WTC11 (cell line): Measurements from ENCODE around the gene KANSL3. TPM values are rescaled to one million over a fixed set of nuclear protein-coding genes. Genes with fewer than 3 reads are reported as not detected.

Experiments used
- CREB1 ChIP-seq: sonication (generic); formaldehyde crosslinking; IDR thresholded peaks from 2 replicates; pipeline ENCODE4 v1.8.0; 2023; ENCODE audit warnings: mild to moderate bottlenecking, missing genetic modification reagents
- E2F5 ChIP-seq: sonication (generic); formaldehyde crosslinking; IDR thresholded peaks from 2 replicates; pipeline ENCODE4 v1.8.1; 2022; ENCODE audit warnings: mild to moderate bottlenecking, moderate library complexity, missing genetic modification reagents
- FOXP1 ChIP-seq: sonication (generic); formaldehyde crosslinking; IDR thresholded peaks from 2 replicates; pipeline ENCODE4 v1.8.0; 2022; ENCODE audit warnings: missing genetic modification reagents, mild to moderate bottlenecking, moderate library complexity, borderline replicate concordance
- GABPB1 ChIP-seq: sonication (generic); formaldehyde crosslinking; IDR thresholded peaks from 2 replicates; pipeline ENCODE4 v1.8.1; 2023; ENCODE audit warnings: mild to moderate bottlenecking, missing genetic modification reagents
- GTF2I ChIP-seq: fragments of 250-450 bp; sonication (Bioruptor Pico); conservative IDR thresholded peaks from 2 replicates; pipeline ENCODE4 v1.4.0; 2021; ENCODE audit warnings: mild to moderate bottlenecking
- HMGA2 ChIP-seq: fragments of 250-450 bp; sonication (Bioruptor Pico); IDR thresholded peaks from 2 replicates; pipeline ENCODE4 v1.4.0; 2021; ENCODE audit warnings: mild to moderate bottlenecking, moderate library complexity
- JAZF1 ChIP-seq: fragments of 250-450 bp; sonication (Bioruptor Pico); IDR thresholded peaks from 2 replicates; pipeline ENCODE4 v1.9.0; 2021; ENCODE audit warnings: moderate library complexity, mild to moderate bottlenecking, inconsistent platforms
- NR3C1 ChIP-seq: sonication (generic); formaldehyde crosslinking; conservative IDR thresholded peaks from 2 replicates; pipeline ENCODE4 v1.8.1; 2023; ENCODE audit warnings: low read depth, mild to moderate bottlenecking, missing genetic modification reagents
- PRDM15 ChIP-seq: sonication (generic); formaldehyde crosslinking; IDR thresholded peaks from 2 replicates; pipeline ENCODE4 v1.8.0; 2022; ENCODE audit warnings: missing genetic modification reagents
- PREB ChIP-seq: sonication (generic); formaldehyde crosslinking; IDR thresholded peaks from 2 replicates; pipeline ENCODE4 v1.8.1; 2022; ENCODE audit warnings: mild to moderate bottlenecking, missing genetic modification reagents, moderate library complexity, borderline replicate concordance
- TCF7 ChIP-seq: sonication (generic); formaldehyde crosslinking; IDR thresholded peaks from 2 replicates; pipeline ENCODE4 v1.8.0; 2022; ENCODE audit warnings: mild to moderate bottlenecking, low read depth, missing genetic modification reagents, moderate library complexity
- TEAD1 ChIP-seq: sonication (generic); formaldehyde crosslinking; IDR thresholded peaks from 2 replicates; pipeline ENCODE4 v1.8.0; 2022; ENCODE audit warnings: mild to moderate bottlenecking, missing genetic modification reagents
- TP53 ChIP-seq: sonication (generic); formaldehyde crosslinking; IDR thresholded peaks from 2 replicates; pipeline ENCODE4 v1.8.1; 2023; ENCODE audit warnings: mild to moderate bottlenecking, missing genetic modification reagents
- ZBTB21 ChIP-seq: sonication (generic); formaldehyde crosslinking; IDR thresholded peaks from 2 replicates; pipeline ENCODE4 v1.8.1; 2023; ENCODE audit warnings: mild to moderate bottlenecking, missing genetic modification reagents, borderline replicate concordance
- ZNF121 ChIP-seq: sonication (generic); formaldehyde crosslinking; IDR thresholded peaks from 2 replicates; pipeline ENCODE4 v1.8.0; 2023; ENCODE audit warnings: missing genetic modification reagents
- ZNF232 ChIP-seq: sonication (generic); formaldehyde crosslinking; IDR thresholded peaks from 2 replicates; pipeline ENCODE4 v1.8.0; 2022; ENCODE audit warnings: mild to moderate bottlenecking, missing genetic modification reagents
- ZNF263 ChIP-seq: sonication (generic); formaldehyde crosslinking; IDR thresholded peaks from 2 replicates; pipeline ENCODE4 v1.8.1; 2022; ENCODE audit warnings: low read depth, mild to moderate bottlenecking, moderate library complexity, missing genetic modification reagents
- ZNF423 ChIP-seq: fragments of 250-450 bp; sonication (Bioruptor Pico); IDR thresholded peaks from 2 replicates; pipeline ENCODE4 v2.1.2; 2022; ENCODE audit warnings: mild to moderate bottlenecking, moderate library complexity
- total RNA-seq: library from RNA; stranded (reverse); gene quantifications from 3 replicates; pipeline ENCODE4 v1.2.3, GENCODE V29; 2021
- TF ChIP-seq, protein P1 (sequence below): sonication (generic); formaldehyde crosslinking; IDR thresholded peaks from 2 replicates; pipeline ENCODE4 v1.8.0; 2022; ENCODE audit warnings: mild to moderate bottlenecking, missing genetic modification reagents
- TF ChIP-seq, protein P2 (sequence below): sonication (generic); formaldehyde crosslinking; IDR thresholded peaks from 2 replicates; pipeline ENCODE4 v1.8.1; 2023; ENCODE audit warnings: mild to moderate bottlenecking, missing genetic modification reagents, moderate library complexity
- TF ChIP-seq, protein P3 (sequence below): fragments of 200-600 bp; IDR thresholded peaks from 2 replicates; pipeline ENCODE4 v1.8.0; 2022; ENCODE audit warnings: antibody characterized with exemption
- TF ChIP-seq, protein P4 (sequence below): sonication (generic); formaldehyde crosslinking; IDR thresholded peaks from 2 replicates; pipeline ENCODE4 v1.8.1; 2022; ENCODE audit warnings: low read depth, missing genetic modification reagents, borderline replicate concordance
- TF ChIP-seq, protein P5 (sequence below): fragments of 250-450 bp; sonication (Bioruptor Pico); IDR thresholded peaks from 2 replicates; pipeline ENCODE4 v1.9.0; 2021; ENCODE audit warnings: mild to moderate bottlenecking, borderline replicate concordance

KANSL3 gene
- total RNA-seq, 1 experiment from 2014 or later, result 32.5 TPM

- peak; percentile 61; the same call in 1 of the 2 replicates for TF ChIP-seq ZNF232 (CRISPR knock-in tag)
- no peak for TF ChIP-seq PREB (CRISPR knock-in tag)
- peak; percentile 40; the same call in 1 of the 2 replicates for TF ChIP-seq ZNF423 (CRISPR knock-in tag)
- TF ChIP-seq FOXP1 (CRISPR knock-in tag), result peak; percentile 51; the same call in 1 of the 2 replicates
- TF ChIP-seq GTF2I (CRISPR knock-in tag), result no peak
- no peak for TF ChIP-seq CREB1 (CRISPR knock-in tag)
- TF ChIP-seq ZBTB21, result no peak
- no peak for TF ChIP-seq ZNF263 (CRISPR knock-in tag)
- TF ChIP-seq NR3C1, result no peak
- TF ChIP-seq, protein P1, sequence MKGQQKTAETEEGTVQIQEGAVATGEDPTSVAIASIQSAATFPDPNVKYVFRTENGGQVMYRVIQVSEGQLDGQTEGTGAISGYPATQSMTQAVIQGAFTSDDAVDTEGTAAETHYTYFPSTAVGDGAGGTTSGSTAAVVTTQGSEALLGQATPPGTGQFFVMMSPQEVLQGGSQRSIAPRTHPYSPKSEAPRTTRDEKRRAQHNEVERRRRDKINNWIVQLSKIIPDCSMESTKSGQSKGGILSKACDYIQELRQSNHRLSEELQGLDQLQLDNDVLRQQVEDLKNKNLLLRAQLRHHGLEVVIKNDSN (CRISPR knock-in tag), result peak; percentile 61; the same call in 1 of the 2 replicates
- TF ChIP-seq, protein P2, sequence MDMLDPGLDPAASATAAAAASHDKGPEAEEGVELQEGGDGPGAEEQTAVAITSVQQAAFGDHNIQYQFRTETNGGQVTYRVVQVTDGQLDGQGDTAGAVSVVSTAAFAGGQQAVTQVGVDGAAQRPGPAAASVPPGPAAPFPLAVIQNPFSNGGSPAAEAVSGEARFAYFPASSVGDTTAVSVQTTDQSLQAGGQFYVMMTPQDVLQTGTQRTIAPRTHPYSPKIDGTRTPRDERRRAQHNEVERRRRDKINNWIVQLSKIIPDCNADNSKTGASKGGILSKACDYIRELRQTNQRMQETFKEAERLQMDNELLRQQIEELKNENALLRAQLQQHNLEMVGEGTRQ, result peak; percentile 72
- TF ChIP-seq ZNF121 (CRISPR knock-in tag), result peak; percentile 31; the same call in 1 of the 2 replicates
- TF ChIP-seq TCF7 (CRISPR knock-in tag), result 0 out of 2 replicates have a peak, but pooled peaks have one; percentile 44
- TF ChIP-seq E2F5 (CRISPR knock-in tag), result peak; percentile 80; the same call in 1 of the 2 replicates
- peak; percentile 82; the same call in 1 of the 2 replicates for TF ChIP-seq GABPB1 (CRISPR knock-in tag)
- TF ChIP-seq PRDM15 (CRISPR knock-in tag), result no peak
- TF ChIP-seq, protein P3, sequence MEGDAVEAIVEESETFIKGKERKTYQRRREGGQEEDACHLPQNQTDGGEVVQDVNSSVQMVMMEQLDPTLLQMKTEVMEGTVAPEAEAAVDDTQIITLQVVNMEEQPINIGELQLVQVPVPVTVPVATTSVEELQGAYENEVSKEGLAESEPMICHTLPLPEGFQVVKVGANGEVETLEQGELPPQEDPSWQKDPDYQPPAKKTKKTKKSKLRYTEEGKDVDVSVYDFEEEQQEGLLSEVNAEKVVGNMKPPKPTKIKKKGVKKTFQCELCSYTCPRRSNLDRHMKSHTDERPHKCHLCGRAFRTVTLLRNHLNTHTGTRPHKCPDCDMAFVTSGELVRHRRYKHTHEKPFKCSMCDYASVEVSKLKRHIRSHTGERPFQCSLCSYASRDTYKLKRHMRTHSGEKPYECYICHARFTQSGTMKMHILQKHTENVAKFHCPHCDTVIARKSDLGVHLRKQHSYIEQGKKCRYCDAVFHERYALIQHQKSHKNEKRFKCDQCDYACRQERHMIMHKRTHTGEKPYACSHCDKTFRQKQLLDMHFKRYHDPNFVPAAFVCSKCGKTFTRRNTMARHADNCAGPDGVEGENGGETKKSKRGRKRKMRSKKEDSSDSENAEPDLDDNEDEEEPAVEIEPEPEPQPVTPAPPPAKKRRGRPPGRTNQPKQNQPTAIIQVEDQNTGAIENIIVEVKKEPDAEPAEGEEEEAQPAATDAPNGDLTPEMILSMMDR, result peak; percentile 95
- TF ChIP-seq JAZF1, result no peak
- TF ChIP-seq TEAD1, result peak; percentile 63; the same call in 1 of the 2 replicates
- TF ChIP-seq, protein P4, sequence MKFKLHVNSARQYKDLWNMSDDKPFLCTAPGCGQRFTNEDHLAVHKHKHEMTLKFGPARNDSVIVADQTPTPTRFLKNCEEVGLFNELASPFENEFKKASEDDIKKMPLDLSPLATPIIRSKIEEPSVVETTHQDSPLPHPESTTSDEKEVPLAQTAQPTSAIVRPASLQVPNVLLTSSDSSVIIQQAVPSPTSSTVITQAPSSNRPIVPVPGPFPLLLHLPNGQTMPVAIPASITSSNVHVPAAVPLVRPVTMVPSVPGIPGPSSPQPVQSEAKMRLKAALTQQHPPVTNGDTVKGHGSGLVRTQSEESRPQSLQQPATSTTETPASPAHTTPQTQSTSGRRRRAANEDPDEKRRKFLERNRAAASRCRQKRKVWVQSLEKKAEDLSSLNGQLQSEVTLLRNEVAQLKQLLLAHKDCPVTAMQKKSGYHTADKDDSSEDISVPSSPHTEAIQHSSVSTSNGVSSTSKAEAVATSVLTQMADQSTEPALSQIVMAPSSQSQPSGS, result no peak
- TF ChIP-seq HMGA2 (CRISPR knock-in tag), result no peak
- TF ChIP-seq, protein P5, sequence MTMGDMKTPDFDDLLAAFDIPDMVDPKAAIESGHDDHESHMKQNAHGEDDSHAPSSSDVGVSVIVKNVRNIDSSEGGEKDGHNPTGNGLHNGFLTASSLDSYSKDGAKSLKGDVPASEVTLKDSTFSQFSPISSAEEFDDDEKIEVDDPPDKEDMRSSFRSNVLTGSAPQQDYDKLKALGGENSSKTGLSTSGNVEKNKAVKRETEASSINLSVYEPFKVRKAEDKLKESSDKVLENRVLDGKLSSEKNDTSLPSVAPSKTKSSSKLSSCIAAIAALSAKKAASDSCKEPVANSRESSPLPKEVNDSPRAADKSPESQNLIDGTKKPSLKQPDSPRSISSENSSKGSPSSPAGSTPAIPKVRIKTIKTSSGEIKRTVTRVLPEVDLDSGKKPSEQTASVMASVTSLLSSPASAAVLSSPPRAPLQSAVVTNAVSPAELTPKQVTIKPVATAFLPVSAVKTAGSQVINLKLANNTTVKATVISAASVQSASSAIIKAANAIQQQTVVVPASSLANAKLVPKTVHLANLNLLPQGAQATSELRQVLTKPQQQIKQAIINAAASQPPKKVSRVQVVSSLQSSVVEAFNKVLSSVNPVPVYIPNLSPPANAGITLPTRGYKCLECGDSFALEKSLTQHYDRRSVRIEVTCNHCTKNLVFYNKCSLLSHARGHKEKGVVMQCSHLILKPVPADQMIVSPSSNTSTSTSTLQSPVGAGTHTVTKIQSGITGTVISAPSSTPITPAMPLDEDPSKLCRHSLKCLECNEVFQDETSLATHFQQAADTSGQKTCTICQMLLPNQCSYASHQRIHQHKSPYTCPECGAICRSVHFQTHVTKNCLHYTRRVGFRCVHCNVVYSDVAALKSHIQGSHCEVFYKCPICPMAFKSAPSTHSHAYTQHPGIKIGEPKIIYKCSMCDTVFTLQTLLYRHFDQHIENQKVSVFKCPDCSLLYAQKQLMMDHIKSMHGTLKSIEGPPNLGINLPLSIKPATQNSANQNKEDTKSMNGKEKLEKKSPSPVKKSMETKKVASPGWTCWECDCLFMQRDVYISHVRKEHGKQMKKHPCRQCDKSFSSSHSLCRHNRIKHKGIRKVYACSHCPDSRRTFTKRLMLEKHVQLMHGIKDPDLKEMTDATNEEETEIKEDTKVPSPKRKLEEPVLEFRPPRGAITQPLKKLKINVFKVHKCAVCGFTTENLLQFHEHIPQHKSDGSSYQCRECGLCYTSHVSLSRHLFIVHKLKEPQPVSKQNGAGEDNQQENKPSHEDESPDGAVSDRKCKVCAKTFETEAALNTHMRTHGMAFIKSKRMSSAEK, result no peak
- peak; percentile 69; the same call in 1 of the 2 replicates for TF ChIP-seq TP53 (CRISPR knock-in tag)
Observed at GRCh38 chr2:96549967-96550786, 87.9 kb downstream of the KANSL3 start (continued).
